ENCODE results near the gene ARL10.

ARL10 gene

GRCh38 chr5:176388444-176389134 lies 23.3 kb downstream of the ARL10 start, which contains the start of the genes HIGD2A and NOP16:
Gene HIGD2A (plus strand): TSS chr5:176388751. CDS start chr5:176388820, 69 bp downstream.
Gene NOP16 (minus strand): TSS chr5:176388598. CDS start chr5:176388539, 59 bp downstream.
- peak within 1 kb of the TSS; percentile 94 for H3K4me3 ChIP-seq (ENCODE audit: low read depth, low read length)
- TF ChIP-seq CTCF (IDR thresholded peaks at IDR 0.05; ENCODE audit: control insufficient read depth, extremely low read depth, insufficient read depth) = no peak

GRCh38 chr5:176389135-176390123 lies 24.1 kb downstream of the ARL10 start:
- DNase-seq (ENCODE audit: low read depth) = no peak
- peak overlapping the region; percentile 94 for H3K4me3 ChIP-seq (ENCODE audit: low read depth, low read length)
- no peak for TF ChIP-seq CTCF (IDR thresholded peaks at IDR 0.05; ENCODE audit: control insufficient read depth, extremely low read depth, insufficient read depth)

More at GRCh38 chr5:176388444-176389134, 23.3 kb downstream of the ARL10 start, which contains the start of the genes HIGD2A and NOP16:
- peak; percentile 97 for DNase-seq (ENCODE audit: low read depth)

- no peak overlapping the region for H3K4me3 ChIP-seq (ENCODE audit: low read depth, low read length)
- TF ChIP-seq CTCF (IDR thresholded peaks at IDR 0.05; ENCODE audit: control insufficient read depth, extremely low read depth, insufficient read depth) = no peak
- no peak for DNase-seq (ENCODE audit: low read depth)
Observed at GRCh38 chr5:176391479-176391878, 26.2 kb downstream of the ARL10 start.

- no peak for TF ChIP-seq CTCF (IDR thresholded peaks at IDR 0.05; ENCODE audit: control insufficient read depth, extremely low read depth, insufficient read depth)
- no peak for DNase-seq (ENCODE audit: low read depth)
- no peak overlapping the region for H3K4me3 ChIP-seq (ENCODE audit: low read depth, low read length)
Observed at GRCh38 chr5:176391999-176392398, 26.7 kb downstream of the ARL10 start.

GRCh38 chr5:176392526-176392925 lies 27.2 kb downstream of the ARL10 start:
- no peak for TF ChIP-seq CTCF (IDR thresholded peaks at IDR 0.05; ENCODE audit: control insufficient read depth, extremely low read depth, insufficient read depth)
- no peak overlapping the region for H3K4me3 ChIP-seq (ENCODE audit: low read depth, low read length)
- DNase-seq (ENCODE audit: low read depth) = no peak

GRCh38 chr5:176394096-176394495 lies 28.8 kb downstream of the ARL10 start:
- no peak for DNase-seq (ENCODE audit: low read depth)
- no peak for TF ChIP-seq CTCF (IDR thresholded peaks at IDR 0.05; ENCODE audit: control insufficient read depth, extremely low read depth, insufficient read depth)
- H3K4me3 ChIP-seq (ENCODE audit: low read depth, low read length) = no peak overlapping the region
